NCI-H82 treated with DMSO at 0.1 percent for 48 hours (cell line): Measurements from ENCODE around the gene IP6K3.

Experiments used
- DNase-seq: peaks from one replicate; lab custom pipeline; 2025; ENCODE audit not compliant: unreplicated experiment; lab: John Stamatoyannopoulos, UW

Gene IP6K3

GRCh38 chr6:33759887-33760629, 13.4 kb upstream of the IP6K3 start:
- peak; percentile 36 for DNase-seq

DNA sequence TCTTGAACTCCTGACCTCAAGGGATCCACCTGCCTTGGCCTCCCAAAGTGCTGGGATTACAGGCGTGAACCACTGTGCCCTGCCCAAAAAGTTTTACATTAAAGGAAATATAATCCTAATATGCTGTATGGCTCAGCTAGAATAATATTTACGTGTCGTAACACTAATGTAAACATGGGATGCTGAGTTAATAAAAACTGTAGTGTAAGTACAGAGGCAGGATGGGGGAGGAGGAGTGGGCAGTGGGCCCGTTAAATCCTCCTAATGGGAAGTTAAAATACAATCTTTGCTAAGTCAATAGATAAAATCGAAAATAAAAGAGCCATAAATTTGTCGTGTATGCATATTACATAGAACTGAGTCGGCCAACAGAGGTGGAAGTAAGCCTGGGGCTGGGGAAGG, 12.1 kb upstream of the IP6K3 start:
- DNase-seq = no peak

DNA sequence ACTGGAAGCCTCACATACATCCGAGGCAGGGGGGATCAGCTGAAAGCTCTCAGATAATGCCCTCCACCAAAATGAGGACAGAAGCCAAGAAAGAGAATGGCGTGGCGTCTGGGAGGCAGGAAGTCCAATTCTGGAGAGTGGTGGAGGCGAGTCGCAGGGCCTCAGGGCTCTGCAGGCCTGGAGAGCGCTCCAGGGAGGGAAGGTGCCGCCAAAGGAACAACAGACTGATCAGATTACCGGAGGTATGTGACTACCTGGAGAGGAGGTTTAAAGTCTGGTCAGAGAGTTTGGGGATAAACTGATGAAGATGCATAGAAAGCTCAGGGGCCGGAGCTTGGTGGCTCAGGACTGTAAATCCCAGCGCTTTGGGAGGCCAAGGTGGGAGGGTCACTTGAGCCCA, 11.2 kb upstream of the IP6K3 start:
- no peak for DNase-seq

DNA sequence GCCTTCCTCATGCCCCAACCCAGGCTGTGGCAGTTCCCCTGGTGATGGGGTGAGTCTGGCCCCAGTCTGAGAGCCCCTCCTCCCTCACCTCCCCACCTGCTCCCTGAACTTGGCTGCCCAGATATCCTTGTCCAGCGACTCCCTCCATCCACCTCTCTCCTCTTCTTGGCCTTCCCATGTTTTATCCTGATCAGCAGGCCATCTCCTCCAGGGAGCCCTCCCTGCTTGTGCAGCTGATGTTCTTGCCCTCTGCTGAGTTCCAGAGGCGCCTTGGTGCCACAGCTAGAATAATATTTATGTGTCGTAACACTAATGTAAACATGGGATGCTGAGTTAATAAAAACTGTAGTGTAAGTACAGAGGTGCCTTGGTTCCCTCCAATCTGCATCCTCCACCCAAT, 10.4 kb upstream of the IP6K3 start:
- DNase-seq = no peak

DNA sequence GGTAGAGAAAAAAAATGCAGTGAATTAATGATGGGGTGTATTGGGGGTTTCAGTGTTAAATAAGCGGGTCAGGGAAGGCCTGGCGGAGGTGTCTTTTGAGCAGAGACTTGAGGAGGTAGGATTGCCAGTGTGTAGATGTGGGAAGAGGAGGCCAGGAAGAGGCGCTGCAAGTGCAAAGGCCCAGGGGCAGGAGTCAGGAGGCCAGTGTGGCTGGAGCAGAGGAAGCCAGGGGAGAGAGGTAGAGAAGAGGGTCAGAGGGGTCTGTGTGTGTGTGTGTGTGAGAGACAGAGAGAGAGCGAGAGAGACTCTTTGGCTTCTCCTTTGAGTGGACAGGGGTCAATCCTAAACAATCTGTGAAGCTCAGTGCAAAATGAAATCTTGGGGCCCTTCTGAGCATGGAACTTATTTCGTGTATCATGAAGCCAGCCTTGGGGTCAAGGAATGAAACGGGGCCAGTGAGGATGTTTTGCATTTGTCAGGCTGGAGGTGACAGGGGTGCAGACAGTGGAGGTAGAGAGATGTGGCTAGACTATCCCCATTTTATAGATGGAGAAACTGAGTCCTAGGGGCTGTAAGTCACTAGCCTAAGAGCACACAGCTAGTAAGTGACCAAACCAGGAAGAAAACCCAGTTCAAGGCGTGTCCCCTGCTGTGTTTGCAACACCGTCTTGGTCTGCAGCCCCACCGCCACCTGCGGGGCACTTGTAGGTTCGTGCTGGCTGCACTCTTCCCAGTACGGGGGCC, 9.7 kb upstream of the IP6K3 start:
- no peak for DNase-seq

- DNase-seq = no peak
These were observed 8.6 kb upstream of the IP6K3 start for GRCh38 chr6:33755070-33755869.

DNA sequence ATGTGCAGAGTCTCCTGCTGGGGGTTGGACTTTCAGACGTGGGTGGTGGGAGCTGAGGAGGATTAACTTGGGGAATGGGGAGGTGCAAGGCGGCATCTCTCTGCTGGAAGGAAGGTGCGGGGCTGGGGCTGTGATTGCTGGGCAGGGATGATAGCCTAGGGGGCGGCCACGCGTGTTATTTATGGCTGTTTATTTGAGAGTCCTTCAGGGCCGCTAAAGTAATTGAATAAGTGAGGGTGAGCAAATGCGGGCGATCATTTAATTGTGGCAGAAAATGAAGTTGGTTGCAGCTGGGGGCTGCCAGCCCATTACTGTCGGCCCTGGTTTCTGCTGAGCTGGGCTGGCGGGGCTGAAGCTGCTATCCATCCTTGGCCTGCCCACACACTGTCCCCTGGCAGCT, 7.5 kb upstream of the IP6K3 start:
- DNase-seq = no peak

GRCh38 chr6:33752646-33753015, 5.9 kb upstream of the IP6K3 start:
- DNase-seq = no peak

GRCh38 chr6:33751771-33752645, 5.3 kb upstream of the IP6K3 start:
- DNase-seq = no peak

GRCh38 chr6:33750244-33750991, 3.7 kb upstream of the IP6K3 start:
- no peak for DNase-seq

DNA sequence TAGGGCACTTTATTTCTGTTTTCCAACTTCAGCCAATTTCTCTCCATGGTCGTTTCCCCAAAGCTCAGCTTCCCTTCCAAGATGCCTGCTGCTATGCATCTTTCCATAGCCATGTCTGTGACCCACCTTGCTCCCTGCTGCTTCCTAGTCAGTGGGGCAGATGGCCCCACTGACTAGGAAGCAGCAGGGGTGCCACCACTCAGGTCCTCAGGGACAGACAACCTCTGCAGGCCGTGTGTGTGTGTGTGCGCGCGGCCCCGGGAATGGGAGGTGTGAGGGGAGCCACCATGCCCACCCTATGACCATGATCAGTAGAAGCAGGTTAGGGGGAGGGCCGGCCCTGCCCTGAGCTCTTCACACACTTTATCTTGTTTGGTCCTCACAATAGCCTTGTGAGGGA, 2.7 kb upstream of the IP6K3 start:
- no peak for DNase-seq

DNA sequence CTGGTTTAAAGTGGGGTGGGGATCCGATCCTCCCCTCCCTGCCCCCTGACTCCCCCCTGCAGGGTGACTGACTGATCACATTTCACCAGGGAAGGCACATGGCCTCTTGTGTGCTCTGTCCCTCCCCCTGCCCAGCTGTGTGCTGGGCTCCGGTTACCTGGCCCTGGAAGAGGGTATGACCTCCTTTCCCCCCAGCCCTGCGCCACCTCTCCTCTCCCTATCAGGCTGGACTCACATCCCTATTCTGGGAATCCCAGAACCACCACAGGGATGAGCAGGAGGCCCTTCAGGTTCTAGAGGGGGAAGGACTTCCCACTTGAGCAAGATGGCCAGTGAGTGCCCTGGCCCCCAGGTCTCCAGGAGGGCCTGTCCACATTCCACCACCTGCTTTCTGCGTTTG, 2.1 kb upstream of the IP6K3 start:
- DNase-seq = no peak

GRCh38 chr6:33747823-33748222, 1.1 kb upstream of the IP6K3 start:
- no peak for DNase-seq

DNA sequence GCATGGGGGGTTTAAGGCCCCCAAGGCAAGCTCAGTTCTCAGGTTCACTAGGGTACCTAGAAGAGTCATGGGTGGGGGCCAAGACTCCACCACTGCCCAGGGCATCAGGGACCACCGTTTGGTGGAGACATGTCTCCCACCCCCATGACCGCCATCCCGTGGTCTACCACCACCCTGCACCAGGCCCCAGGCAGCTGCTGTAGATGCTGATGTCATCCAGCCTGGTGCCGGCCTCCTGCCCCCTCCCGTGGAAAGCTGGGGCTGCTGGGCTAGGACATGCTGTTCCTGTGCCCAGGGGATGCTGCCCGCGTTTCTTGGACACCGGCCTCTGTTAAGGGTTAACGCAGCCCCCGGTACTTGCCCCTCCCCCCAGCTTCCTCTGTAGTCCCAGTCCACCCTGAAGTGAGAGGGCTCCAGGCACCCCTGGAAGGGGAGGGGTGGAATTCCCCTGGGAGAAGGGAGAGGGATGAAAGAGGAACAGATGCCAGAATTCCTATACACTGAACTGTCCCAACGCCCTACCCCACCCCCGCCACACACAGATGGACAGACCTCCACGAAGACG, 587 bp downstream of the IP6K3 start:
- DNase-seq = peak; percentile 68

DNA sequence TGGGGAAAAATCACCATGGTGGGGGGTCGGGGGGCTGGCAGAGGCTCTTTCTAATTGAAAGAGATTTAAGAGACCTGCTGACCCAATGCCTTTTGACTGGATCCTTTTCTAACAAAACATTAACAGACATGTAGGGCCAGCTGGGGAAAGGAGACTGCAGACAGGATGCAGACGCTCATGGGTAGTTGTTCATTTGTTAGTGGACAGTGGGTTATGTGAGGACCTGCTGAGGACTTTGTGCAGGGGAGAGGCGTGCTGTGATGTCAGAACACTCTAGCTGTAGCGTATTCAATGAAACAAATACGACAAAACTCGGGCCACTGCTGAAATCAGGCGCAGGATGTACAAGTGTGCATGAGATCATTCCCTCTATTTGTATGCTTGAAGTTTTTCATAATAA, 1.2 kb downstream of the IP6K3 start:
- DNase-seq = no peak

DNA sequence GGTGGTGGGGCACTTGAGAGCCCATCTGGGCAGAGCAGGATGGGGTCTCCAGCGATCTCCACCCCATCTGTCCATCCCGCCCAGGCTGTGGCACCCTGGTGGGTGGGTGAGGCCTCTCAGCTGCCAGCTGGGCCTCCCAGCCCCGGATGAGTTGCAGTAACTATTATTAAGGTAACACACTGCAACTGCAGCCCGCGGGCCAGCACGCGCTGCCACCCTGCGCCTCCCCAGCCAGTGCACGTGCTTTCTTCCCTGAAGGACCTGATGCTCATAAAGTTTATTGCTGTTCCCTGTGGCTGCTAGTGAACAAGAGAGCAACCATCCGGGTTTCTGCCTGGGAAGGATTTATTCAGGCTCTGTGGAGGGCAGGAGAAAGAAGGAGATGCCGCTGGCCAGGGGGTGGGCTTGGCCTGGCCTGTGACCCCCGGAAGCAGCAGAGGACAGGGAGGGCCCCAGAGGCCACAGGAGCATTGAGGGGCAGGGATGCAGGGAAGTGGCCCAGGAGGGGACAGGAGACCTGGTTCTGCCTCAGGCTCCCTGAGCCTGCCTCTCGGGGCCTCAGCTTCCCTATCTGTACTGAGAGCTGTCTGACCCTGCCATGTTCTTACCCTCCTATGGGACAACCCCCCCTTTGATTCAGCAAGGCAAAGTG, 1.7 kb downstream of the IP6K3 start:
- no peak for DNase-seq

DNA sequence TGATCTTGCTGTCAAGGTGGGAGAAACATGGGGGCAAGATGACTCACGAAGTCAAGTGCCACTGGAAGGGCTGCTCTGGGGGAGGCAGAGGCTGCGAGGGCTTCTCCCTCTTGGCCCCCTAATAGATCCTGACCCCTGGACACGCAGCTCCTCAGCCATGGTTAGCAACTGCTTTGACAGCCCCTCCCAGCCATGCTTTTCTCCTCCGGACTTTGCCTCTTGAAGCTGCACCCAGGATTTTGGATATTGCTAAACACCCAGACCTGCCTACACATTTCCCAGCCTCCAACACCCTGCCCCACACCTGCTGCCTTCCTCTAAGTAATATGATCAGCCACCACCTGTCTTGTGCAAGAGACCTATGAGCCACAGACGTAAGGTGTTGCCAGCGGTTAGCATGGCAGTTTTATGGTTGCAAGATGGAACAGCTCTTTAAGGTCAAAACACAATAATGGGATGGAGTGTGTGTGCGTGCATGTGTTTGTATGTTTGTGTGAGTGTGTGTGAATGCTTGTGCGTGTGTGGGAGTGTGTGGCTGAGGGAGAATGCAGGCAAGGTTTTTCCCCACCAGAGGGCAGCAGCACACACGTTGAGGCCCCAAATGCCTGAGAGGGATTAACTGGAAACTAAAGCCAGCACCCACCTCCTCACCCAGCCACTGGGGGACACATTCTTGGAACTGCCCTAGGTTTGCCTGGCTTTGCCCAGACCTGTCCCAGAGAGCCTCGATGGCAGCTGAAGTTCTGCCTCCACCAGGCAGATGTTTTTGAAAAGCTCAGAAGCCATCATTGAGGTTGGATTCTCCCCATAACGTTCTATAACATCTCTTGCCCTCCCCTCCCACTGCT, 2.5 kb downstream of the IP6K3 start:
- peak; percentile 78 for DNase-seq

GRCh38 chr6:33742837-33743236, 3.9 kb downstream of the IP6K3 start:
- DNase-seq = no peak

GRCh38 chr6:33742092-33742491, 4.6 kb downstream of the IP6K3 start:
- DNase-seq = no peak
